DND-41 (cell line): ENCODE measurements around the gene VPS18.

Source experiments
- ATAC-seq: fragments of 200-7000 bp; cut with Tn5 transposase; 3 replicates; pipeline ENCODE4 v1.9.1; 2021; ENCODE audit warnings: low read depth; ENCODE audit not compliant: insufficient read depth
- DNase-seq: peaks from one replicate; pipeline ENCODE4 v3.0.0-alpha.2; 2020
- H2AFZ ChIP-seq: 2 replicates; pipeline ENCODE4 v1.6.0; 2012; ENCODE audit warnings: low read depth, low read length
- H3K27ac ChIP-seq: 2 replicates; pipeline ENCODE4 v1.5.1; 2012; ENCODE audit warnings: low read length, inconsistent platforms
- H3K27me3 ChIP-seq: fragments of 200-600 bp; sonication (generic); 2 replicates; pipeline ENCODE4 v1.6.0; 2012; ENCODE audit warnings: low read length, mild to moderate bottlenecking, inconsistent platforms; ENCODE audit not compliant: insufficient read depth, poor library complexity
- H3K36me3 ChIP-seq: 2 replicates; pipeline ENCODE4 v1.5.1; 2012; ENCODE audit warnings: low read length, inconsistent platforms; ENCODE audit not compliant: insufficient read depth
- H3K4me1 ChIP-seq: 2 replicates; pipeline ENCODE4 v1.5.1; 2012; ENCODE audit warnings: mild to moderate bottlenecking, low read length; ENCODE audit not compliant: insufficient read depth
- H3K4me2 ChIP-seq: 2 replicates; pipeline ENCODE4 v1.6.0; 2012; ENCODE audit warnings: mild to moderate bottlenecking, moderate library complexity, low read length, inconsistent platforms; ENCODE audit not compliant: insufficient read depth
- H3K4me3 ChIP-seq, 2 experiments: fragments of 200-600 bp in 1 of 2; shearing (Covaris generic) in 1 of 2; 2 replicates each; pipeline ENCODE4 v1.5.1; 2012 to 2016; ENCODE audit warnings: inconsistent platforms in 2 of 2, low read length in 2 of 2, mild to moderate bottlenecking in 2 of 2, low read depth in 1 of 2, moderate library complexity in 1 of 2
- H3K79me2 ChIP-seq: 2 replicates; pipeline ENCODE4 v1.6.0; 2012; ENCODE audit warnings: low read length, inconsistent platforms; ENCODE audit not compliant: insufficient read depth
- H3K9ac ChIP-seq: 2 replicates; pipeline ENCODE4 v1.6.0; 2012; ENCODE audit warnings: low read depth, mild to moderate bottlenecking, inconsistent platforms, low read length, moderate library complexity
- H3K9me3 ChIP-seq: 2 replicates; pipeline ENCODE4 v1.5.1; 2012; ENCODE audit warnings: low read length, moderate library complexity, mild to moderate bottlenecking, inconsistent platforms; ENCODE audit not compliant: insufficient read depth, severe bottlenecking
- H4K20me1 ChIP-seq: 2 replicates; pipeline ENCODE4 v1.6.0; 2012; ENCODE audit warnings: low read length; ENCODE audit not compliant: insufficient read depth
- CTCF ChIP-seq: IDR thresholded peaks from 2 replicates; pipeline ENCODE4 v1.5.1; 2012; ENCODE audit warnings: borderline replicate concordance, low read length, moderate library complexity, mild to moderate bottlenecking; ENCODE audit not compliant: poor library complexity, severe bottlenecking; ENCODE audit errors: extremely low read depth
- EZH2 ChIP-seq: IDR thresholded peaks from 3 replicates; pipeline ENCODE4 v1.6.1; 2012; ENCODE audit warnings: borderline replicate concordance, low read depth, mild to moderate bottlenecking, moderate library complexity, low read length, inconsistent platforms; ENCODE audit not compliant: severe bottlenecking

Gene VPS18

GRCh38 chr15:40921949-40922607 is 27.8 kb downstream of the VPS18 start:
- ATAC-seq, result no peak
- DNase-seq, result no peak
- Histone ChIP-seq H3K27ac (no peak overlapping the region), H3K9me3 (no peaks in the 10 kb centered on the region), H3K9ac (no peak overlapping the region), H4K20me1 (peaks cover 37% of the 10 kb centered on the region), H3K4me1 (peaks cover 23% of the 10 kb centered on the region), H3K4me2 (no peak overlapping the region), H2AFZ (no peak overlapping the region), H3K36me3 (no peaks in the 10 kb centered on the region), H3K4me3 (no peak overlapping the region), H3K27me3 (peaks cover 43% of the 10 kb centered on the region), H3K79me2 (no peaks in the 10 kb centered on the region)
- TF ChIP-seq CTCF (no peak), EZH2 (no peak)

GRCh38 chr15:40922608-40923005 is 28.4 kb downstream of the VPS18 start:
- peaks cover 47% of the 10 kb centered on the region for H3K27me3 ChIP-seq
- H3K4me2 ChIP-seq, result no peak overlapping the region
- H3K79me2 ChIP-seq, result no peaks in the 10 kb centered on the region
- H3K36me3 ChIP-seq, result no peaks in the 10 kb centered on the region
- TF ChIP-seq CTCF, result no peak
- TF ChIP-seq EZH2, result no peak
- DNase-seq (no peak), ATAC-seq (no peak)
- H3K4me3 ChIP-seq, result no peak overlapping the region
- H2AFZ ChIP-seq, result no peak overlapping the region
- H3K9me3 ChIP-seq, result no peaks in the 10 kb centered on the region
- no peak overlapping the region for H3K9ac ChIP-seq
- peaks cover 41% of the 10 kb centered on the region for H4K20me1 ChIP-seq
- H3K4me1 ChIP-seq, result peaks cover 28% of the 10 kb centered on the region
- H3K27ac ChIP-seq, result no peak overlapping the region

GRCh38 chr15:40923551-40923950 is 29.3 kb downstream of the VPS18 start:
- Histone ChIP-seq H3K79me2 (no peaks in the 10 kb centered on the region), H2AFZ (no peak overlapping the region), H3K9me3 (no peaks in the 10 kb centered on the region), H3K4me1 (peaks cover 37% of the 10 kb centered on the region), H3K36me3 (no peaks in the 10 kb centered on the region), H3K27ac (no peak overlapping the region), H3K4me3 (no peak overlapping the region), H3K27me3 (peaks cover 52% of the 10 kb centered on the region), H4K20me1 (peaks cover 43% of the 10 kb centered on the region), H3K9ac (no peak overlapping the region), H3K4me2 (no peak overlapping the region)
- TF ChIP-seq CTCF (no peak), EZH2 (no peak)
- ATAC-seq, result no peak
- DNase-seq, result no peak
